Measurements from ENCODE around the gene TEDC2.
A peak's percentile ranks its signal among the peaks of the same experiment; 100 is the strongest.

Gene TEDC2

DNA sequence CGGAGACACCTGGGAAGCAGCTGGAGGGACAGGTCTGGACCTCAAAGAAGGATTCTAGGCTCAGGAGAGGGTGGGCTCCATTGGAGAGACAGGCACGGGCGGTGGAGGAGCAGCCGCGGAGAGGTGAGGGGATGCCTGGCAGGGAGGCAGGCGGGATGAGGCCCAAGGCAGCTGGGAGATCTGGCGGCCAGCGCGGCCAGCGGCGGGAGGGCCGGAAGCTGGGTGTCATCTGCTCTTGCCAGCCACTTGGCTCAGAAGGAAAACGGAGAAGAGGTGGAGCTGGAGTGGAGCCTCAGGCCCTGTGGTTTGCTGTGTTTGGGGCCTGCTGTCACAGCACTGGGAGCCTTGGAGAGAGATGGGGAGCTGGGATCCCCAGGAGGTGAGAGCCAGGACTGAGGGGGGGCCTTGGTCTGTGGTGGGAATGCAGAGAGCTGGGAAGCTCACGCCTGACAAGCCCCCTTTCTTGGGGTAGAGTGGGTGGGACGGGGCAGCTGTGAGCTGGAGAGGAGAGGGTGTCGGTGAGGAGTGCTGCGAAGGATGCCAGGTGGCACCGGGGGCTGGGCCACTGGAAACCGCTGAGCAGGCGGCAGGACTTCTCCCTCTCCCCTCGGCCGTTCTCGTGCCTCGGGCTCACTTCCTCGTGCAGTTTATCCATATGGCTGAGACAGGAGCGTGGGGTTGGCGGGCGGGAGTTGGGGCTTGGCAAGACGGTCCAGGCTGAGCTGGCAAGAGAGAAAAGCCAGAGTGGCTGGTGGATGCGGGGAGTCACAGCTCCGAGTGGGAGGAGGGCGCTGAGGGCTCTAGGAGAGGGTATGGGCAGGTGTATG is 23.0 kb downstream of the TEDC2 start:
- H3K27ac Mint-ChIP-seq = peak overlapping the region; percentile 39
- TF ChIP-seq, protein P1, sequence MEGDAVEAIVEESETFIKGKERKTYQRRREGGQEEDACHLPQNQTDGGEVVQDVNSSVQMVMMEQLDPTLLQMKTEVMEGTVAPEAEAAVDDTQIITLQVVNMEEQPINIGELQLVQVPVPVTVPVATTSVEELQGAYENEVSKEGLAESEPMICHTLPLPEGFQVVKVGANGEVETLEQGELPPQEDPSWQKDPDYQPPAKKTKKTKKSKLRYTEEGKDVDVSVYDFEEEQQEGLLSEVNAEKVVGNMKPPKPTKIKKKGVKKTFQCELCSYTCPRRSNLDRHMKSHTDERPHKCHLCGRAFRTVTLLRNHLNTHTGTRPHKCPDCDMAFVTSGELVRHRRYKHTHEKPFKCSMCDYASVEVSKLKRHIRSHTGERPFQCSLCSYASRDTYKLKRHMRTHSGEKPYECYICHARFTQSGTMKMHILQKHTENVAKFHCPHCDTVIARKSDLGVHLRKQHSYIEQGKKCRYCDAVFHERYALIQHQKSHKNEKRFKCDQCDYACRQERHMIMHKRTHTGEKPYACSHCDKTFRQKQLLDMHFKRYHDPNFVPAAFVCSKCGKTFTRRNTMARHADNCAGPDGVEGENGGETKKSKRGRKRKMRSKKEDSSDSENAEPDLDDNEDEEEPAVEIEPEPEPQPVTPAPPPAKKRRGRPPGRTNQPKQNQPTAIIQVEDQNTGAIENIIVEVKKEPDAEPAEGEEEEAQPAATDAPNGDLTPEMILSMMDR (IDR thresholded peaks at IDR 0.05) = no peak
- H3K9me3 Mint-ChIP-seq = no peaks in the 10 kb centered on the region
- H3K36me3 Mint-ChIP-seq (ENCODE audit: low read depth) = no peaks in the 10 kb centered on the region
- peak overlapping the region; percentile 40 for H3K4me3 Mint-ChIP-seq
- DNase-seq = no peak
- peaks cover 4% of the 10 kb centered on the region for H3K27me3 Mint-ChIP-seq (ENCODE audit: low read depth, poor library complexity)
- H3K4me1 Mint-ChIP-seq = peaks cover 57% of the 10 kb centered on the region

DNA sequence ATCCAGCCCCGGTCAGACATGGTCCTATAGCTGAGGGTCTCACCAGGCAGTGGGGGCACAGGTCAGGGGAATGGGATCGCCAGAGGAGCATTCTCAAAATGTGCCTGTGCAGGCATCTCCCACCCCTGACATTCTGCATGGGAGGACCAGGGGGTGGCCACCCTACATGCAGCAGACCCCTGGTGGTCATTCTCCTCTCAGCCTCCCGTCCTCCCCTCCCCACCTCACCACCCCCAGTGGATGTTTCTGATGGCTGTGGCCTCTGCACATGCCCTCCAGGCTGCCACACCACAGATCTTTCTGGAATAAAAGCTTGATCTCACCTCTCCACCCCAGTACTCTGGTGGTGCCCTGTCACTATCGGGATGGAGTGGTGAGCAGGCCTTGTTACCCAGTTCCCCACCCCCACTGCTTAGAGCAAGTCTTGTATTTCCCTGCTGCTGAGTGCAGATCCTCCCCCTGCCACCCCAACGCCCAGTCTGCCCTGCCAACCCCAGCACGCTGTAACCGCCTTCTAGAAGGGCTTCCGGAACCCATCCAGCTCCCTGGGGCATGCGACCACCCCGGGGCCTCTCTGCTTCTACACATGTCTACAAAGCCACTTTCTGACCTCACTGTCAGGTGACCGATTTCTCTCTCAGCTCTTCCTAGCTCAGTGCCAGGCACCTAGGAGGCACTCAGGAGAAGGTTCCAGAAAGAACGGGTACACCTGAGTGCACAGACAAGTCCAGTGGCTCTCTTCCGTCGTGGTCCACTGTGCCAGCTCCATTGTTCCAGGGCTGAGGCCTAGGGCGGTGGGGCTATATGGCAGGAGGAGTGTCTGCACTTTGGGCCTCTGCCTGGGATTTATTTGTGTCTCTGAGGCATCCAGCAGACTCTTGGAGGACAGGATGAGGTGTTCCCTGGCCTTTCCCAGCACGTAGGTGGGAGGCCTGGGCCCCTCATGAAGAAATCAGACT is 24.3 kb downstream of the TEDC2 start:
- TF ChIP-seq, protein P1 (IDR thresholded peaks at IDR 0.05) = no peak
- H3K36me3 Mint-ChIP-seq (ENCODE audit: low read depth) = no peaks in the 10 kb centered on the region
- H3K27me3 Mint-ChIP-seq (ENCODE audit: low read depth, poor library complexity) = no peaks in the 10 kb centered on the region
- peaks cover 61% of the 10 kb centered on the region for H3K4me1 Mint-ChIP-seq
- no peak for DNase-seq
- no peak overlapping the region for H3K4me3 Mint-ChIP-seq
- no peaks in the 10 kb centered on the region for H3K9me3 Mint-ChIP-seq
- no peak overlapping the region for H3K27ac Mint-ChIP-seq

DNA sequence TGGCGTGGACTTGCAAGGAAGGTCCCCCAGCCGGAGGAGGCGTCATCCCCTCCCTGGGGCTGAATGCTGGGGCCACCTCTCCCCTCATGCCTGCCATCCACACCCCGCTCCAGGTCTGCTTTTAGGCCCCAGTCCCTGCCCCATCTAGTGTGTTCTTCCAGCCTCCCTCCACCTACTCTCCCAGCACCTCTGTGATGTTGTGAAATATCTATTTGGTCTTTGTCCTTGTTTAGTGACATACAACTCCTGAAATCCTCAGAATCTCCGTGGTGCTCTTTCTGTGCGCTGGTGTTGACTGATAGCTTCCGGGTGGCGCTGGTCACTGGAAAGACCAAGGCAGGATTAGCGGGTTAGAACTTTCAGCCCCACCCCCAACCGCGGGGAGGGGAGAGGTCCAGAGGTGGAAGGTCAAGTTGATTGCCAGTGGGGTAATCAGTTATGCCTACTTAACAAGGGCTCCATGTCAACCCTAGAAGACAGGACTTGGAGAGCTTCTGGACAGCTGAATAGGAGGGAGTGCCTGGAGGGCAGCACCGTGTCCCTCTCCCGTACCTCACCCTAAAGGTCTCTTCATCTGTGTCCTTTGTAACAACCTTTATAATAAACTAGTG is 25.1 kb downstream of the TEDC2 start:
- H3K27ac Mint-ChIP-seq = peak overlapping the region; percentile 71
- no peaks in the 10 kb centered on the region for H3K9me3 Mint-ChIP-seq
- no peaks in the 10 kb centered on the region for H3K27me3 Mint-ChIP-seq (ENCODE audit: low read depth, poor library complexity)
- peaks cover 61% of the 10 kb centered on the region for H3K4me1 Mint-ChIP-seq
- TF ChIP-seq, protein P1 (IDR thresholded peaks at IDR 0.05) = no peak
- H3K4me3 Mint-ChIP-seq = peak overlapping the region; percentile 23
- no peak for DNase-seq
- H3K36me3 Mint-ChIP-seq (ENCODE audit: low read depth) = no peaks in the 10 kb centered on the region

DNA sequence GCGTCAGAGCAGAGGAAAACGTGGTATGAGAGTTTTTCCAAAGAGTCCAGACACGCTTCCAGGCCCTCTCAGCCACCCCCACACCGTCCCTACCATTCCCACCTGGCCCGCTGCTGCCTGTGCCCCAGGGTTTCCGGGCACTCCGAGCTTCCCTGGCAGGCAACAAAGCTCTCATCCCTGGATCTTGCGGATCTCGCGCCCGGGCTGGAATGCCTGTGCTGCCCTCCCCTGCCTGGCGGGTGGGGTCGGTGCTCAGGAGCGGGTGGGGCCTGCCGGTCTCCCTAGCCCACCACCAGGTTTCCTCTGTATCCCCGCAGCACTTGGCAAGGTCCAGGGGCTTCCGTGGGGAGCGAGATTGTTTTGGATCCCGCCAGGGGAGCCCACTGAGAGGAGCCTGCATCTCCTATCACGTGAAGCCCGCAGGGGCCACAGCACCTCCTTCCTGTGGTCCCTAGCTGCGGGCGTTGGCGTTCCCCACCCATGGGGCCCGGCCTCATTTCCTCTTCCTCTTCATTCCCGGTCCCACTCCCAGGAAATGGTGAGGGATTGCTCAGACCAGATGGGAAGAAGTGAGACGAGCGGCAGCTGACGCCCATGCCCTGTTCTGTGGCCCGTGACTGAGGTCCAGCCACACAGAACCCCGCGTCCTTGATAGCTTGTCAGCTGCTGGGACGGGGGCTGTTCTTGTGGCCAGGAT is 26.1 kb downstream of the TEDC2 start:
- Mint-ChIP-seq H3K4me3 (no peak overlapping the region), H3K9me3 (no peaks in the 10 kb centered on the region), H3K27me3 (ENCODE audit: low read depth, poor library complexity) (no peaks in the 10 kb centered on the region), H3K4me1 (peaks cover 70% of the 10 kb centered on the region), H3K27ac (no peak overlapping the region), H3K36me3 (ENCODE audit: low read depth) (no peaks in the 10 kb centered on the region)
- DNase-seq = no peak
- TF ChIP-seq, protein P1 (IDR thresholded peaks at IDR 0.05) = no peak

DNA sequence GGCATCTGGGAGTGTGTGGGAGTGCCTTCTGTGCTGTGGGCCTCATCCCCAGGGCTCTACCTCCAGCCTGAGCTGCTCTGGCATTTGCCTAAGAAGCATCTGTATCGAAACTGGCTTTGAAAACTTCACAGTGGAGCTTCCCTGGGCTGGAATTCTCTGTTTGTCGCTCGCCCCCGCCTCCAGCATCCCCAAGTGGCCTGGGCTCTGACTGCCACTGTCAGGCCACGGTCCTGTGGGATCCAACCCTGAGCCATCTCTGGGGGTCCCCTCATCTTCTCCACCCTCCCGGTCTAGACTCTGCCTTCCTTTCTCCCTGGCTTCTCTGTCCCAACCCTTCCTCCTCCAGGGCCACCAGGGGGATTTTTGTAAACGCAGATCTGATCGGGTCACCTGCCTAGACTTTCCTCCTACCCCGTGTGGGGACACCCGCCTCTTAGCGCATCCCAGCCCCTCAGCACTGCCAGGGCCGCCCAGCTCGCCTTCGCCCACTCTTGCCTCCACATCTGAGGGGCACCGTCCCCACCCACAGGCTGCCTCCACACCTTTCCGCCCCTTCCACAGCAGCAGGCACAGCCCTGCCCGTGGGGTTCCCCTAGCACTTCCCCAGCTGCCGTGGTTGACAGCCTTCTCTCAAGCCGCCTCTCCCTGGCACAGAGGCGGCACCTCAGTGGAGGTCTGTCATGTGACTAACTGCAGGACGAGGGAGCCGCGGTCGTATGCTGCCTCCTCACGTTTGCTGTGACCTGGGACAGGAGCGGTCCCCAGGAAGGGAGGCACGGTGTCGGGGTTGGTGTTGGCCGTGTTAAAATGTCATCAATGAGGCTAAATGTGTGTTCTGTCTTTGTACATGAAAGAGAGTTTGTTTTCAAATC is 27.0 kb downstream of the TEDC2 start:
- TF ChIP-seq, protein P1 (IDR thresholded peaks at IDR 0.05) = no peak
- H3K36me3 Mint-ChIP-seq (ENCODE audit: low read depth) = no peaks in the 10 kb centered on the region
- peak overlapping the region; percentile 53 for H3K27ac Mint-ChIP-seq
- no peaks in the 10 kb centered on the region for H3K9me3 Mint-ChIP-seq
- H3K27me3 Mint-ChIP-seq (ENCODE audit: low read depth, poor library complexity) = no peaks in the 10 kb centered on the region
- no peak for DNase-seq
- H3K4me3 Mint-ChIP-seq = peak overlapping the region; percentile 4
- peaks cover 70% of the 10 kb centered on the region for H3K4me1 Mint-ChIP-seq

Measured in nephron progenitor cell (in vitro differentiated cells).